ENCODE results near the gene RASA4B.
"Not testable (repeated sequence)": the region's sequence is repeated elsewhere in the genome, so short reads cannot be mapped to it uniquely, and the experiment has no call there.

DNA sequence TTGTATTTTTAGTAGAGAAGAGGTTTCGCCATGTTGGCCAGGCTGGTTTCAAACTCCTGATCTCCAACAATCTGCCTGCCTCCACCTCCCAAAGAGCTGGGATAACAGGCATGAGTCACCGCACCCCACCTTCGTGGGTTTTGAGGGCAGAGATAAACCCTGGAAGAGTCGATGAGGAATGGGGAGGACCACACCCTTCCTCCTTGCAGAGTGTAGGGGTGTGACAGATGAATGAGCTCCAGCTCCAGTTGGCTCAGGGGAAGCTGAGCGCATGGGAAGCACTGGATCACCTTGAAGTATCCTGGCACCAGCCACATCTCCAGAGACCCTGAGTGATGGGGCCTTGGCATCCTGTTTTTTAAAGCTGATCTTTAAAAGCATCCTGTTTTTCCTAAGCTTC lies 33.3 kb downstream of the RASA4B start:
- TF ChIP-seq, protein P1, sequence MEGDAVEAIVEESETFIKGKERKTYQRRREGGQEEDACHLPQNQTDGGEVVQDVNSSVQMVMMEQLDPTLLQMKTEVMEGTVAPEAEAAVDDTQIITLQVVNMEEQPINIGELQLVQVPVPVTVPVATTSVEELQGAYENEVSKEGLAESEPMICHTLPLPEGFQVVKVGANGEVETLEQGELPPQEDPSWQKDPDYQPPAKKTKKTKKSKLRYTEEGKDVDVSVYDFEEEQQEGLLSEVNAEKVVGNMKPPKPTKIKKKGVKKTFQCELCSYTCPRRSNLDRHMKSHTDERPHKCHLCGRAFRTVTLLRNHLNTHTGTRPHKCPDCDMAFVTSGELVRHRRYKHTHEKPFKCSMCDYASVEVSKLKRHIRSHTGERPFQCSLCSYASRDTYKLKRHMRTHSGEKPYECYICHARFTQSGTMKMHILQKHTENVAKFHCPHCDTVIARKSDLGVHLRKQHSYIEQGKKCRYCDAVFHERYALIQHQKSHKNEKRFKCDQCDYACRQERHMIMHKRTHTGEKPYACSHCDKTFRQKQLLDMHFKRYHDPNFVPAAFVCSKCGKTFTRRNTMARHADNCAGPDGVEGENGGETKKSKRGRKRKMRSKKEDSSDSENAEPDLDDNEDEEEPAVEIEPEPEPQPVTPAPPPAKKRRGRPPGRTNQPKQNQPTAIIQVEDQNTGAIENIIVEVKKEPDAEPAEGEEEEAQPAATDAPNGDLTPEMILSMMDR (IDR thresholded peaks at IDR 0.05) = not testable (repeated sequence)
- not testable (repeated sequence) for TF ChIP-seq POLR2A (IDR thresholded peaks at IDR 0.05)
